ENCODE data around the gene SLC16A8.

Gene SLC16A8

DNA sequence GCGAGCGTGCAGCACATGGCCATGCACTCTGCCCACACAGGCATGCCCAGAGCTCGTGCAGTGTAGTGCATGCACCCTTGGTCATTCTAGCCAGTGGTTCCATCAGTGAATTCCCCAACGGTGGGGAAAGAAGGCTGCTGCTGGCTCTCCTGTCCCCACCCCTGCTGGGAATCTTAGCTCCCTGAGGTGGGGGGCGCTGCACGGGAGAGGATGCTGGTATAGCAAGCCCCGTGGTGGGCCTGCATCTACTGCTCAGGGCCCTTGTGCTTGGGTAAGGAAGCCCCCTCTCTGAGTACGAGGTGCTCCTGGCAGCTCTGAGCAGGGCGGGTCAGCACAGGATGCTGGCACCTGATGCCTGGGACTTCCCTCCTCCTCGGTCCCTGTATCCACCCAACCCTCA, 45.0 kb upstream of the SLC16A8 start:
- no peak overlapping the region for H2AFZ ChIP-seq (ENCODE audit: low read length)
- H3K9ac ChIP-seq (ENCODE audit: low read length): no peak overlapping the region
- H3K9me2 ChIP-seq (replicated peaks; ENCODE audit: insufficient read depth, low read length): no peaks in the 10 kb centered on the region
- no peak overlapping the region for H3K4me3 ChIP-seq (ENCODE audit: low read length)
- H4K20me1 ChIP-seq (ENCODE audit: insufficient read depth, low read length): no peaks in the 10 kb centered on the region
- no peak overlapping the region for H3K27ac ChIP-seq (ENCODE audit: low read length)
- TF ChIP-seq EZH2 (optimal IDR thresholded peaks at IDR 0.05; ENCODE audit: low read depth, low read length): no peak
- TF ChIP-seq, protein P1, sequence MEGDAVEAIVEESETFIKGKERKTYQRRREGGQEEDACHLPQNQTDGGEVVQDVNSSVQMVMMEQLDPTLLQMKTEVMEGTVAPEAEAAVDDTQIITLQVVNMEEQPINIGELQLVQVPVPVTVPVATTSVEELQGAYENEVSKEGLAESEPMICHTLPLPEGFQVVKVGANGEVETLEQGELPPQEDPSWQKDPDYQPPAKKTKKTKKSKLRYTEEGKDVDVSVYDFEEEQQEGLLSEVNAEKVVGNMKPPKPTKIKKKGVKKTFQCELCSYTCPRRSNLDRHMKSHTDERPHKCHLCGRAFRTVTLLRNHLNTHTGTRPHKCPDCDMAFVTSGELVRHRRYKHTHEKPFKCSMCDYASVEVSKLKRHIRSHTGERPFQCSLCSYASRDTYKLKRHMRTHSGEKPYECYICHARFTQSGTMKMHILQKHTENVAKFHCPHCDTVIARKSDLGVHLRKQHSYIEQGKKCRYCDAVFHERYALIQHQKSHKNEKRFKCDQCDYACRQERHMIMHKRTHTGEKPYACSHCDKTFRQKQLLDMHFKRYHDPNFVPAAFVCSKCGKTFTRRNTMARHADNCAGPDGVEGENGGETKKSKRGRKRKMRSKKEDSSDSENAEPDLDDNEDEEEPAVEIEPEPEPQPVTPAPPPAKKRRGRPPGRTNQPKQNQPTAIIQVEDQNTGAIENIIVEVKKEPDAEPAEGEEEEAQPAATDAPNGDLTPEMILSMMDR (IDR thresholded peaks at IDR 0.05; ENCODE audit: low read length): no peak
- TF ChIP-seq EZH2phosphoT487 (IDR thresholded peaks at IDR 0.05; ENCODE audit: low read length): no peak
- no peaks in the 10 kb centered on the region for H3K9me3 ChIP-seq (replicated peaks; ENCODE audit: insufficient read depth, low read length)
- no peak for DNase-seq
- no peaks in the 10 kb centered on the region for H3K79me2 ChIP-seq (ENCODE audit: low read length)
- no peaks in the 10 kb centered on the region for H3F3A ChIP-seq (ENCODE audit: insufficient read depth, low read length)
- H3K4me2 ChIP-seq (ENCODE audit: low read depth, low read length): no peak overlapping the region
- no peaks in the 10 kb centered on the region for H3K4me1 ChIP-seq (ENCODE audit: low read length)
- H3K27me3 ChIP-seq (replicated peaks; ENCODE audit: insufficient read depth, low read length): no peaks in the 10 kb centered on the region
- H3K36me3 ChIP-seq (replicated peaks; ENCODE audit: insufficient read depth, low read length): no peaks in the 10 kb centered on the region

DNA sequence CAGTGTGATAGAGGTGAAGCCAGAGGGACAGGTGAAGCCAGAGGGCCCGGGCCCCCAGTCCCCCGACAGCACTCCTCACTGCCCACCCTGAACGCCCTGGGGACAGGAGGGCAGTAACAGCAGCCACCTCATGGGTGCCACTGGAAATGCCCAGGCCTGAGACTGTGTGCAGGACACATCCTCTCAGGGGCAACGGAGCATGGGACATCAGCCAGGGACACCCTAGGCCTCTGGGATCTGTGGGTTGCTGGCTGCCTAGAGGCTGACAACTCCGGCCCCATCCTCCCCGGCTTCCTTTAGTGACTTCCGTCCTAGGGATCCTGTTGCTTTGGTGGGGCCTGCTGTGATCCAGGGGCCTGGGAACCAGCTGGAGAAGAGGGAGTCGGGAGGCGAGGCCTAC, 43.9 kb upstream of the SLC16A8 start:
- H3K4me1 ChIP-seq (ENCODE audit: low read length): no peaks in the 10 kb centered on the region
- no peak overlapping the region for H3K4me3 ChIP-seq (ENCODE audit: low read length)
- H3K4me2 ChIP-seq (ENCODE audit: low read depth, low read length): no peak overlapping the region
- H3K9me3 ChIP-seq (replicated peaks; ENCODE audit: insufficient read depth, low read length): no peaks in the 10 kb centered on the region
- H4K20me1 ChIP-seq (ENCODE audit: insufficient read depth, low read length): no peaks in the 10 kb centered on the region
- H3K79me2 ChIP-seq (ENCODE audit: low read length): no peaks in the 10 kb centered on the region
- H3K27me3 ChIP-seq (replicated peaks; ENCODE audit: insufficient read depth, low read length): no peaks in the 10 kb centered on the region
- TF ChIP-seq EZH2 (optimal IDR thresholded peaks at IDR 0.05; ENCODE audit: low read depth, low read length) (no peak), EZH2phosphoT487 (IDR thresholded peaks at IDR 0.05; ENCODE audit: low read length) (no peak)
- TF ChIP-seq, protein P1 (IDR thresholded peaks at IDR 0.05; ENCODE audit: low read length): no peak
- no peak overlapping the region for H3K9ac ChIP-seq (ENCODE audit: low read length)
- no peaks in the 10 kb centered on the region for H3K36me3 ChIP-seq (replicated peaks; ENCODE audit: insufficient read depth, low read length)
- no peak overlapping the region for H3K27ac ChIP-seq (ENCODE audit: low read length)
- H3K9me2 ChIP-seq (replicated peaks; ENCODE audit: insufficient read depth, low read length): no peaks in the 10 kb centered on the region
- H3F3A ChIP-seq (ENCODE audit: insufficient read depth, low read length): no peaks in the 10 kb centered on the region
- DNase-seq: no peak
- H2AFZ ChIP-seq (ENCODE audit: low read length): no peak overlapping the region

DNA sequence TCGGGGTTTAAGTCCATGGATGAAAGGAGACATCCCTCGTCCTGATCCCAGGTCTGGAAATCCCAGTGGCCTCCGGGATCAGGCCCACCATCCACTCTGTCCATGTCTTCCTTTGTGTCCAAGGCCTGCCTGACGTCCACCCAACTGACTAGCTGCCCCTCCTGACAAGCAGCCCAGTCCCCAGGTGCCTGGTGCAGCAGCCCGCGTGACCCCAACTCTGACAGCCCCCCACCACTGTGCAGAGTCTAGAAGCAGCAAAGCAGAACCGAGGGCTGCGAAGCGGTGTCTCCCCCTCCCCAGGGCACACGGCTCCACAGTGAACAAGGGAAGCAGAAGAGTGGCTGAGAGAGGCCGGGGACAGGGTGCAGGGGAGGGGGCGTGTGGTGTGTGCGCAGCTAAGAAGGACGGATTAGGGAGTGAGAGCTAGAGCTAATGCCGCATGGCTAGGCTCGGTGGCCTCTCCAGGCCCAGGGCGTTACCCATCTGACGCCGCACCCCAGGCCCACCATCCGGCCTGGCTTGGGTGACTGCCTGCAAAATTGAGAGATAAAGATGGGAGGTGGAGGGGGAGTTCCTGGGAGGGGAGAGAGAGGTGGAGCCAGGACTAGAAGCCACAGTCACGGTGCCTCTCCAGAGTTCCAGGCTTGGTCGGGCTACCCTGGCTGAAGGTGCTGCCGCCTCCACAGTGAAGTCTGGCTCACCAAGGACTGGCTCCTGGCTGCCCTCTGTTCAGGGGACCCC, 43.1 kb upstream of the SLC16A8 start:
- Histone ChIP-seq H3K9me2 (replicated peaks; ENCODE audit: insufficient read depth, low read length) (no peaks in the 10 kb centered on the region), H2AFZ (ENCODE audit: low read length) (no peak overlapping the region), H4K20me1 (ENCODE audit: insufficient read depth, low read length) (no peaks in the 10 kb centered on the region), H3K9me3 (replicated peaks; ENCODE audit: insufficient read depth, low read length) (no peaks in the 10 kb centered on the region), H3K27ac (ENCODE audit: low read length) (no peak overlapping the region), H3K36me3 (replicated peaks; ENCODE audit: insufficient read depth, low read length) (no peaks in the 10 kb centered on the region), H3F3A (ENCODE audit: insufficient read depth, low read length) (no peaks in the 10 kb centered on the region), H3K27me3 (replicated peaks; ENCODE audit: insufficient read depth, low read length) (no peaks in the 10 kb centered on the region), H3K79me2 (ENCODE audit: low read length) (no peaks in the 10 kb centered on the region), H3K4me3 (ENCODE audit: low read length) (no peak overlapping the region), H3K4me2 (ENCODE audit: low read depth, low read length) (no peak overlapping the region), H3K4me1 (ENCODE audit: low read length) (no peaks in the 10 kb centered on the region), H3K9ac (ENCODE audit: low read length) (no peak overlapping the region)
- no peak for DNase-seq
- TF ChIP-seq EZH2phosphoT487 (IDR thresholded peaks at IDR 0.05; ENCODE audit: low read length) (no peak), EZH2 (optimal IDR thresholded peaks at IDR 0.05; ENCODE audit: low read depth, low read length) (no peak)
- TF ChIP-seq, protein P1 (IDR thresholded peaks at IDR 0.05; ENCODE audit: low read length): no peak
